Ecto neural progenitor cell (in vitro differentiated cells): ENCODE measurements around the gene TRAF3IP1.
"Not testable (repeated sequence)": the region's sequence is repeated elsewhere in the genome, so short reads cannot be mapped to it uniquely, and the experiment has no call there.

Experiments
- DNase-seq: peaks from one replicate; pipeline ENCODE4 v3.0.0-alpha.2; 2018; ENCODE audit warnings: low spot score

TRAF3IP1 gene

GRCh38 chr2:238320246-238320647 lies at the start of gene TRAF3IP1:
TSS of gene TRAF3IP1 (plus strand) at chr2:238320518. CDS start at chr2:238320663, 145 bp downstream.
- DNase-seq, result peak; percentile 97

GRCh38 chr2:238270606-238271005 lies 49.7 kb upstream of the TRAF3IP1 start:
- no peak for DNase-seq

- no peak for DNase-seq
Observed at GRCh38 chr2:238271061-238271554, 49.2 kb upstream of the TRAF3IP1 start.

- not testable (repeated sequence) for DNase-seq
Observed at GRCh38 chr2:238271686-238272085, 48.6 kb upstream of the TRAF3IP1 start.

GRCh38 chr2:238272156-238272555 lies 48.2 kb upstream of the TRAF3IP1 start:
- no peak for DNase-seq

- not testable (repeated sequence) for DNase-seq
Observed at GRCh38 chr2:238273433-238273832, 46.9 kb upstream of the TRAF3IP1 start.

GRCh38 chr2:238274152-238274865 lies 46.0 kb upstream of the TRAF3IP1 start:
- no peak for DNase-seq

GRCh38 chr2:238277695-238278094 lies 42.6 kb upstream of the TRAF3IP1 start:
- DNase-seq, result no peak

GRCh38 chr2:238278626-238279323 lies 41.5 kb upstream of the TRAF3IP1 start:
- DNase-seq, result no peak

GRCh38 chr2:238279324-238279682 lies 41.0 kb upstream of the TRAF3IP1 start:
- no peak for DNase-seq

- DNase-seq, result no peak
Observed at GRCh38 chr2:238280083-238280825, 40.1 kb upstream of the TRAF3IP1 start.

GRCh38 chr2:238281826-238282480 lies 38.4 kb upstream of the TRAF3IP1 start:
- DNase-seq, result no peak

GRCh38 chr2:238282861-238283738 lies 37.2 kb upstream of the TRAF3IP1 start:
- no peak for DNase-seq

- no peak for DNase-seq
Observed at GRCh38 chr2:238284802-238285515, 35.4 kb upstream of the TRAF3IP1 start.

GRCh38 chr2:238285653-238286082 lies 34.6 kb upstream of the TRAF3IP1 start:
- DNase-seq, result peak; percentile 76

GRCh38 chr2:238286095-238286494 lies 34.2 kb upstream of the TRAF3IP1 start:
- no peak for DNase-seq

- DNase-seq, result no peak
Observed at GRCh38 chr2:238286551-238286950, 33.8 kb upstream of the TRAF3IP1 start.

- DNase-seq, result no peak
Observed at GRCh38 chr2:238286987-238287736, 33.2 kb upstream of the TRAF3IP1 start.

GRCh38 chr2:238287737-238288649 lies 32.3 kb upstream of the TRAF3IP1 start, which contains the start of gene PER2:
TSS of gene PER2 (minus strand) at chr2:238288610. CDS start at chr2:238277936, 10,674 bp downstream.
- DNase-seq, result no peak
